SK-N-SH treated with all-trans-retinoic acid at 6 μM for 48 hours (cell line): ENCODE data around the gene TRIM2.

Experiments
- ATAC-seq: fragments of 200-7000 bp; cut with Tn5 transposase; 3 replicates; pipeline ENCODE4 v1.9.1; 2020; ENCODE audit warnings: mild to moderate bottlenecking, moderate library complexity
- ARNTL ChIP-seq: fragments of 450-650 bp; formaldehyde crosslinking; IDR thresholded peaks from 2 replicates; pipeline ENCODE4 v1.5.0; 2020; ENCODE audit warnings: low read depth, mild to moderate bottlenecking, moderate library complexity, borderline replicate concordance
- BACH2 ChIP-seq: fragments of 250-450 bp; sonication (Bioruptor Pico); IDR thresholded peaks from 2 replicates; pipeline ENCODE4 v1.9.0; 2021; ENCODE audit warnings: mild to moderate bottlenecking, borderline replicate concordance
- CREB5 ChIP-seq: fragments of 250-450 bp; sonication (Bioruptor Pico); IDR thresholded peaks from 2 replicates; pipeline ENCODE4 v1.5.1; 2020; ENCODE audit warnings: low read depth, mild to moderate bottlenecking, moderate library complexity
- CSDC2 ChIP-seq: fragments of 250-450 bp; sonication (Bioruptor Pico); IDR thresholded peaks from 2 replicates; pipeline ENCODE4 v1.5.0; 2020; ENCODE audit warnings: mild to moderate bottlenecking, moderate library complexity
- CSRNP3 ChIP-seq: fragments of 250-450 bp; sonication (Bioruptor Pico); IDR thresholded peaks from 2 replicates; pipeline ENCODE4 v1.5.1; 2021; ENCODE audit warnings: mild to moderate bottlenecking, moderate library complexity
- ESRRG ChIP-seq: fragments of 250-450 bp; sonication (Bioruptor Pico); IDR thresholded peaks from 2 replicates; pipeline ENCODE4 v1.6.1; 2021; ENCODE audit warnings: mild to moderate bottlenecking
- GLIS3 ChIP-seq: fragments of 250-450 bp; sonication (Bioruptor Pico); IDR thresholded peaks from 2 replicates; pipeline ENCODE4 v1.5.0; 2020; ENCODE audit warnings: mild to moderate bottlenecking, moderate library complexity
- ISL1 ChIP-seq: fragments of 250-450 bp; sonication (Bioruptor Pico); IDR thresholded peaks from 2 replicates; pipeline ENCODE4 v2.1.2; 2022; ENCODE audit warnings: mild to moderate bottlenecking, moderate library complexity
- OSR1 ChIP-seq: fragments of 250-450 bp; sonication (Bioruptor Pico); IDR thresholded peaks from 2 replicates; pipeline ENCODE4 v1.8.0; 2022; ENCODE audit warnings: moderate library complexity, mild to moderate bottlenecking, inconsistent platforms
- POU6F1 ChIP-seq: fragments of 250-450 bp; sonication (Bioruptor Pico); IDR thresholded peaks from 2 replicates; pipeline ENCODE4 v1.8.0; 2021; ENCODE audit warnings: low read depth, mild to moderate bottlenecking, moderate library complexity, borderline replicate concordance
- PPARA ChIP-seq: fragments of 250-450 bp; sonication (Bioruptor Pico); IDR thresholded peaks from 2 replicates; pipeline ENCODE4 v1.5.0; 2020; ENCODE audit warnings: mild to moderate bottlenecking, borderline replicate concordance
- RARB ChIP-seq: fragments of 250-450 bp; sonication (Bioruptor Pico); IDR thresholded peaks from 2 replicates; pipeline ENCODE4 v1.8.0; 2021; ENCODE audit warnings: mild to moderate bottlenecking, moderate library complexity
- TCF4 ChIP-seq: fragments of 250-450 bp; sonication (Bioruptor Pico); IDR thresholded peaks from 2 replicates; pipeline ENCODE4 v1.8.0; 2021; ENCODE audit warnings: mild to moderate bottlenecking, moderate library complexity, borderline replicate concordance
- TOX ChIP-seq: fragments of 250-450 bp; sonication (Bioruptor Pico); IDR thresholded peaks from 2 replicates; pipeline ENCODE4 v1.8.0; 2021; ENCODE audit warnings: mild to moderate bottlenecking, moderate library complexity, borderline replicate concordance
- ZC3H10 ChIP-seq: fragments of 250-450 bp; sonication (Bioruptor Pico); IDR thresholded peaks from 2 replicates; pipeline ENCODE4 v1.5.1; 2021; ENCODE audit warnings: mild to moderate bottlenecking, moderate library complexity
- ZFP3 ChIP-seq: fragments of 250-450 bp; sonication (Bioruptor Pico); IDR thresholded peaks from 2 replicates; pipeline ENCODE4 v1.5.0; 2020; ENCODE audit warnings: mild to moderate bottlenecking, moderate library complexity
- ZFP30 ChIP-seq: fragments of 450-650 bp; formaldehyde crosslinking; IDR thresholded peaks from 2 replicates; pipeline ENCODE4 v1.5.0; 2022; ENCODE audit warnings: mild to moderate bottlenecking, moderate library complexity
- ZNF70 ChIP-seq: fragments of 450-650 bp; formaldehyde crosslinking; IDR thresholded peaks from 2 replicates; pipeline ENCODE4 v1.5.0; 2020; ENCODE audit warnings: mild to moderate bottlenecking, moderate library complexity
- ZNF8 ChIP-seq: fragments of 450-650 bp; formaldehyde crosslinking; IDR thresholded peaks from 2 replicates; pipeline ENCODE4 v1.5.0; 2020; ENCODE audit warnings: mild to moderate bottlenecking, moderate library complexity
- TF ChIP-seq, protein P1 (sequence below): fragments of 250-450 bp; sonication (Bioruptor Pico); IDR thresholded peaks from 2 replicates; pipeline ENCODE4 v1.5.0; 2020; ENCODE audit warnings: mild to moderate bottlenecking, moderate library complexity
- TF ChIP-seq, protein P2 (sequence below): fragments of 250-450 bp; sonication (Bioruptor Pico); IDR thresholded peaks from 2 replicates; pipeline ENCODE4 v1.8.0; 2020; ENCODE audit warnings: mild to moderate bottlenecking, moderate library complexity, borderline replicate concordance

The TRIM2 gene

DNA sequence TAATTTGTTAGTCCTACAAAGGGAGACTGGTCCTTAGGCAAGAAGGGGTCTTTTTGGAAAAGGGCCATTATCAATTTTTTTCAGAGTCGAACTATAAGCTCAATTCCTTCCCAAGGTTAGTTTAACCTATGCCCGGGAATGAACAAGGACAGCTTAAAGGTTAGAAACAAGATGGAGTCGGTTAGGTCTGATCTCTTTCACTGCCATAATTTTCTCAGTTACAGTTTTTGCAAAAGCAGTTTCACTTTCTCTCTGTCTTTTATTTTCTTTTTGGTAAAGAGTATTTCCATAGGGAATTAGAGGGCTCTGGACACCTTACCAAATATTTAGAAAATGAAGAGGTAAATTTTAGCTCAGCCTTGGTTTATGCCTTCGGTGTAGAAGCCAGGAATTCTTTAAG, 64.1 kb downstream of the TRIM2 start:
- TF ChIP-seq CREB5 (CRISPR knock-in tag): no peak
- TF ChIP-seq OSR1 (CRISPR knock-in tag): no peak
- peak; percentile 61; the same call in 1 of the 2 replicates for TF ChIP-seq TOX (CRISPR knock-in tag)
- peak; percentile 37; the same call in 1 of the 2 replicates for TF ChIP-seq ISL1
- TF ChIP-seq ESRRG (CRISPR knock-in tag): no peak
- TF ChIP-seq CSDC2: no peak; the same call in 1 of the 2 replicates
- no peak for TF ChIP-seq CSRNP3
- TF ChIP-seq, protein P1, sequence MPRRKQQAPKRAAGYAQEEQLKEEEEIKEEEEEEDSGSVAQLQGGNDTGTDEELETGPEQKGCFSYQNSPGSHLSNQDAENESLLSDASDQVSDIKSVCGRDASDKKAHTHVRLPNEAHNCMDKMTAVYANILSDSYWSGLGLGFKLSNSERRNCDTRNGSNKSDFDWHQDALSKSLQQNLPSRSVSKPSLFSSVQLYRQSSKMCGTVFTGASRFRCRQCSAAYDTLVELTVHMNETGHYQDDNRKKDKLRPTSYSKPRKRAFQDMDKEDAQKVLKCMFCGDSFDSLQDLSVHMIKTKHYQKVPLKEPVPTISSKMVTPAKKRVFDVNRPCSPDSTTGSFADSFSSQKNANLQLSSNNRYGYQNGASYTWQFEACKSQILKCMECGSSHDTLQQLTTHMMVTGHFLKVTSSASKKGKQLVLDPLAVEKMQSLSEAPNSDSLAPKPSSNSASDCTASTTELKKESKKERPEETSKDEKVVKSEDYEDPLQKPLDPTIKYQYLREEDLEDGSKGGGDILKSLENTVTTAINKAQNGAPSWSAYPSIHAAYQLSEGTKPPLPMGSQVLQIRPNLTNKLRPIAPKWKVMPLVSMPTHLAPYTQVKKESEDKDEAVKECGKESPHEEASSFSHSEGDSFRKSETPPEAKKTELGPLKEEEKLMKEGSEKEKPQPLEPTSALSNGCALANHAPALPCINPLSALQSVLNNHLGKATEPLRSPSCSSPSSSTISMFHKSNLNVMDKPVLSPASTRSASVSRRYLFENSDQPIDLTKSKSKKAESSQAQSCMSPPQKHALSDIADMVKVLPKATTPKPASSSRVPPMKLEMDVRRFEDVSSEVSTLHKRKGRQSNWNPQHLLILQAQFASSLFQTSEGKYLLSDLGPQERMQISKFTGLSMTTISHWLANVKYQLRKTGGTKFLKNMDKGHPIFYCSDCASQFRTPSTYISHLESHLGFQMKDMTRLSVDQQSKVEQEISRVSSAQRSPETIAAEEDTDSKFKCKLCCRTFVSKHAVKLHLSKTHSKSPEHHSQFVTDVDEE (CRISPR knock-in tag): no peak
- no peak for TF ChIP-seq BACH2 (CRISPR knock-in tag)
- ATAC-seq: no peak

DNA sequence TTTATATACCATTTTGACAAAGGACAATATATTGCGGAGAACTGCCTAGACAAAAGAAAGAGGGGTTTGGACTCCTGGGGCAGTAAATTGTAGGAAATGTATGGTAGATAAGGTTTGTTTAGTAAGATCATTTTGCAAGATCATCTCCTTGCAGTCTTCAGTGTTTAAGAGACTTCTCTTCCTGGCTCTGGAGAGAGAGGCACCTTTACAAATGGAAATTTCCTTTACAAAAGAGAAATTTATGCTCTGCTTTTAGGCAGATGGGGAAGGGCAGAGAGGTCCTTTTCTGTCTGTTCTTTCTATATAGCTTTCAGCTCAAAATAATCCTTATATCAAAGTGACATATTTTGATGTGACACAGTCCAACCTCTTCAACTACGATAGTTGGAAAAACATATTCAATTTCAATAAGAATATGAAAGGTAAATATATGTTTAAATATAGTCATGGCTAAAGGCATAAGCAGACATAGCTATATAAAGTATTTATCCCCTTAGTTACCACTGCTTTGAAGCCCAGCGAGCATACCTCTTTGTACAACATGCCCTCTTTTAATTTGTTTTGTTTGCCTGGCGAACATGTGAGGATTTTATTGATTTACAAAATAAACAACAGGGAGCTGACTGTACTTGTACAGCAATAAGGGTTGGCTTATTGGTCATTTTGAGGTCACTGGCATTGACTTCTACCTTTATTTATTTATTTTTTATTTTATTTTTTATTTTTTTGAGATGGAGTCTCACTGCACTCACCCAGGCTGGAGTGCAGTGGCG, 65.2 kb downstream of the TRIM2 start:
- no peak for ATAC-seq
- no peak for TF ChIP-seq ZFP30 (CRISPR knock-in tag)

DNA sequence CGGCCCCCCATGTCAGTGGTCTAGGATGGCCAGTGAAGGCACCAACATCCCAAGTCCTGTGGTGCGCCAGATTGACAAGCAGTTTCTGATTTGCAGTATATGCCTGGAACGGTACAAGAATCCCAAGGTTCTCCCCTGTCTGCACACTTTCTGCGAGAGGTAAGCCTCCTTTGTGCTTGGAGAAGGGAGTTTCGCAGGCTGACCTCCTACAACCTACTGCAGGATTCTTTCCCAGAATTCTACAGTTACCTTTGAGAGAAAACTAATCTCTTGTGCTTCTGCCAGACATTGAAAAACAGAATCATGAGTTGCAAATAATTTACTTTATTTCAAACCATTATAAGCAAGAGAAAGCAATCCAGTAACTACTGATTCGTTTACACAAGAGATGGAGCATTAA, 66.1 kb downstream of the TRIM2 start:
- ATAC-seq: no peak
- TF ChIP-seq ARNTL (CRISPR knock-in tag): no peak
- TF ChIP-seq CSDC2: no peak
- TF ChIP-seq GLIS3 (CRISPR knock-in tag): no peak
- no peak for TF ChIP-seq RARB (CRISPR knock-in tag)
- TF ChIP-seq TOX (CRISPR knock-in tag): no peak

DNA sequence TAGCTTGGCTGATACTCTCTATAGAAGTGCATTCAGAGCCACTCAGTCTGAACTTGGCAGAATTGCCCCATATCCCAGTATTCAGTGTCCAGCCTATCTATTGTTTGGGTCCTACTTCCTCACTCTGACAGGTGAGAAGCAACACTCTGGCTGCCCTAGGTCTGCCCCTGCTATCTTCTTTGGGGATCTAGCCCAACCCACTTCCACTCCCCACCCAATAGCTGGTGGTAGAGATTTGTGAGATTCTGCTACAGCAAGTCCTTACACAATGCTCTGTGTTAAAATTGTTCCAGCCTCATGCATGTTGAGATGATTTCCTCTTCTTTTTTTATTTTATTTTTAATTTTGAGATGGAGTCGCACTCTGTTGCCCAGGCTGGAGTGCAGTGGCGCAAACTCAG, 67.6 kb downstream of the TRIM2 start:
- no peak for ATAC-seq
- TF ChIP-seq, protein P1 (CRISPR knock-in tag): no peak
- no peak for TF ChIP-seq TCF4 (CRISPR knock-in tag)
- no peak for TF ChIP-seq ZFP3 (CRISPR knock-in tag)
- TF ChIP-seq, protein P2, sequence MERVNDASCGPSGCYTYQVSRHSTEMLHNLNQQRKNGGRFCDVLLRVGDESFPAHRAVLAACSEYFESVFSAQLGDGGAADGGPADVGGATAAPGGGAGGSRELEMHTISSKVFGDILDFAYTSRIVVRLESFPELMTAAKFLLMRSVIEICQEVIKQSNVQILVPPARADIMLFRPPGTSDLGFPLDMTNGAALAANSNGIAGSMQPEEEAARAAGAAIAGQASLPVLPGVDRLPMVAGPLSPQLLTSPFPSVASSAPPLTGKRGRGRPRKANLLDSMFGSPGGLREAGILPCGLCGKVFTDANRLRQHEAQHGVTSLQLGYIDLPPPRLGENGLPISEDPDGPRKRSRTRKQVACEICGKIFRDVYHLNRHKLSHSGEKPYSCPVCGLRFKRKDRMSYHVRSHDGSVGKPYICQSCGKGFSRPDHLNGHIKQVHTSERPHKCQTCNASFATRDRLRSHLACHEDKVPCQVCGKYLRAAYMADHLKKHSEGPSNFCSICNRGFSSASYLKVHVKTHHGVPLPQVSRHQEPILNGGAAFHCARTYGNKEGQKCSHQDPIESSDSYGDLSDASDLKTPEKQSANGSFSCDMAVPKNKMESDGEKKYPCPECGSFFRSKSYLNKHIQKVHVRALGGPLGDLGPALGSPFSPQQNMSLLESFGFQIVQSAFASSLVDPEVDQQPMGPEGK (CRISPR knock-in tag): no peak
- no peak for TF ChIP-seq TOX (CRISPR knock-in tag)
- no peak for TF ChIP-seq ZNF8 (CRISPR knock-in tag)
- no peak for TF ChIP-seq CSRNP3
- TF ChIP-seq ZNF70 (CRISPR knock-in tag): no peak
- no peak for TF ChIP-seq ARNTL (CRISPR knock-in tag)
- TF ChIP-seq ZC3H10 (CRISPR knock-in tag): no peak
- no peak for TF ChIP-seq ESRRG (CRISPR knock-in tag)
- no peak for TF ChIP-seq RARB (CRISPR knock-in tag)
- no peak for TF ChIP-seq CSDC2
- no peak for TF ChIP-seq PPARA
- no peak for TF ChIP-seq POU6F1
- no peak for TF ChIP-seq GLIS3 (CRISPR knock-in tag)
- no peak for TF ChIP-seq ISL1
